ENCODE measurements around the gene LOXL1.

DNA sequence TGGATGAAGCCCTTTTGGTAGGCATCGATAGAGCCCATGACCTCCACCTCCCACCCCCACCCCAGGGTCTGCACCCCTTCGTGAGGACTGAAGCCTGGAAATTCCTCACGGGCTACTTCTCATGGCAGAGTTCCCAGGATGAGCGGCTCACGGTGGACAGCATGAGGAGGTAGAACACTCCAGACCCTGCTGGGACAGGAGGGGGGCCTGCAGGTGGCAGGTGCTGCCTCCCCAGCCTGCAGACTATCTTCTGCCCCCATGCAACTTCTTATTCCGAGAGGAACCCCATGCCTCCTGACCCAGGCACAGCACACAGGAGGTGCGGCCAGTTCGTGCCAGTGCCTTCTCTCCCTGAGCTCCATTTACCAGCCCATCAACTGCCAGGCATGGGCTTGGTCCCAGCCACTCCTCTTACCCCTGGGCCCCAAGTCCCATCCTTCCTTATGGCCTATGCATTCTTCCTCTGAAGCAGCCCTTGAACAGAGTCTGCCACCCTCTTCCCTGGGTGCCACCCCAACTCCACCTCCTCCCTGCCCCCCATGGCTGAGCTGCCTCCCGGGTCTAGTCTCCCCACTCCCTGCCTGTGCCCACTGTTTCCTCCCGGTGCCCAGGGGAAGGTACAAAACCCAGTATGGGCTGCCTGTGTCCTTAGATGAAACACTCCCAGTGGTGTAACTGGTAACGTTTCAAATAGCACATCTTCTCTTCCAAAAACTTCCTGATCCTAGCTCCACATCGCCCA, 44.5 kb upstream of the LOXL1 start:
- TF ChIP-seq, protein P1, sequence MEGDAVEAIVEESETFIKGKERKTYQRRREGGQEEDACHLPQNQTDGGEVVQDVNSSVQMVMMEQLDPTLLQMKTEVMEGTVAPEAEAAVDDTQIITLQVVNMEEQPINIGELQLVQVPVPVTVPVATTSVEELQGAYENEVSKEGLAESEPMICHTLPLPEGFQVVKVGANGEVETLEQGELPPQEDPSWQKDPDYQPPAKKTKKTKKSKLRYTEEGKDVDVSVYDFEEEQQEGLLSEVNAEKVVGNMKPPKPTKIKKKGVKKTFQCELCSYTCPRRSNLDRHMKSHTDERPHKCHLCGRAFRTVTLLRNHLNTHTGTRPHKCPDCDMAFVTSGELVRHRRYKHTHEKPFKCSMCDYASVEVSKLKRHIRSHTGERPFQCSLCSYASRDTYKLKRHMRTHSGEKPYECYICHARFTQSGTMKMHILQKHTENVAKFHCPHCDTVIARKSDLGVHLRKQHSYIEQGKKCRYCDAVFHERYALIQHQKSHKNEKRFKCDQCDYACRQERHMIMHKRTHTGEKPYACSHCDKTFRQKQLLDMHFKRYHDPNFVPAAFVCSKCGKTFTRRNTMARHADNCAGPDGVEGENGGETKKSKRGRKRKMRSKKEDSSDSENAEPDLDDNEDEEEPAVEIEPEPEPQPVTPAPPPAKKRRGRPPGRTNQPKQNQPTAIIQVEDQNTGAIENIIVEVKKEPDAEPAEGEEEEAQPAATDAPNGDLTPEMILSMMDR (IDR thresholded peaks at IDR 0.05; ENCODE audit: borderline replicate concordance, extremely low read depth, low read length, poor library complexity, severe bottlenecking), result no peak
- TF ChIP-seq EZH2 (IDR thresholded peaks at IDR 0.05; ENCODE audit: borderline replicate concordance, low read depth, low read length, severe bottlenecking), result no peak
